GM21786 (cell line): ENCODE results near the gene GLRX3.
"Not testable (repeated sequence)": the region's sequence is repeated elsewhere in the genome, so short reads cannot be mapped to it uniquely, and the experiment has no call there.

ENCODE experiments used
- ATAC-seq: cut with Tn5 transposase; IDR thresholded peaks from one replicate; pipeline ENCODE4 v1.9.1; 2021; ENCODE audit not compliant: unreplicated experiment

GLRX3 gene

GRCh38 chr10:130188195-130189175, 52.3 kb downstream of the GLRX3 start:
- ATAC-seq: no peak

DNA sequence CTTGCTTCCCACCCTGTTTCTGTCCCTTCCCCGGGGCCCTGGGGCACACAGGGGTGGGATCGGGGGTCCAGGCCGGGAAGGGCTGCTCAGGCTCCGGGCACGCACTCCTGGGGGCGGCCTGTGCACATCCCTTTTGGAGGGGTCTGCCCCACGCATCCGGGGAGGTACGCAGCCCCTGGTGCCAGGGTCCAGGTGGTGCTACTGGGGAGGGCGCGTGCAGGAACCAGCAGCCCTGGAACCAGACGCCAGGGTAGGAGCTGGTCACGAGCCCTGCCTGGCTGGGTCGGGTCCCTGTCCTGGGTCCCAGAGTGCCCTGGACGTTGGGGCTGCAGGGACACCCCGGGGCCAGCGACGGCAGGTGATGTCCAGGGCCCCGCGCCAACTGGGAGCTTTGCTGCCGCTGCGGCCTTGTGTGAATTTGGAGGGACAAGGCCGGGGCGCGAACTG, 53.4 kb downstream of the GLRX3 start:
- ATAC-seq: no peak

DNA sequence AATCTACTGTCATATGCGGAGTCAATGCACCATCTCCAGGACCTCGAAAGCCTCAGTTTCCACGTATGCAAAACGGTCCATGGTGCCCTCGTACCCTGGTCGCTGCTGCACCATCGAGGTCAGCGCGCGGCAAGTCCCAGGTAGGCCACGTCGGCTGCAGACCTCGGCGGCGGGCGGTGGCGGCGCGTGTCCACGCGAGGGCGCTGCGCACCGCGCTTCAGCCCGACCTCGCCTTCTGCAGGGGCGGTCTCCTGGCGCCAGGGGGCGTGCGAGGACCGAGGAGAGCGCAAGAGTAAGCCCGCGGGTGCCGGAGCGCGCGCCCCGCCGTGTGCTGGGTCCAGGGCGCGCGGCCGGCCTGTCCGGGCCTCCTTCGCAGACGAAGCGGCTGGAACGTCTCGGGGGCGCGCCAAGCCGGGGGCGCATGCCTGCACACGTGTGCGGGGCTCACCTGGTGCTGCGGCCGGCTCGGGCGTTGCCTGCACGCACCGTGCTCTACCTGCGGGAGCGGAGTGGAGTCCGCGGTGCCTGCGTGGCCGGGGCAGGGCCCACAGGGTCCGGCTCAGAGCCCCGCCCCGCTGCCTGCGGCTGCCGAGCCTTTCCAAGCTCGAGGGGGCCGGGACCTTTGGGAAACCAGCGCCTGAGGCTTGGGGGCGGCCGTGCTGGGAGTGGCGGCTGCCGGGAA, 54.0 kb downstream of the GLRX3 start:
- ATAC-seq: peak; percentile 87

DNA sequence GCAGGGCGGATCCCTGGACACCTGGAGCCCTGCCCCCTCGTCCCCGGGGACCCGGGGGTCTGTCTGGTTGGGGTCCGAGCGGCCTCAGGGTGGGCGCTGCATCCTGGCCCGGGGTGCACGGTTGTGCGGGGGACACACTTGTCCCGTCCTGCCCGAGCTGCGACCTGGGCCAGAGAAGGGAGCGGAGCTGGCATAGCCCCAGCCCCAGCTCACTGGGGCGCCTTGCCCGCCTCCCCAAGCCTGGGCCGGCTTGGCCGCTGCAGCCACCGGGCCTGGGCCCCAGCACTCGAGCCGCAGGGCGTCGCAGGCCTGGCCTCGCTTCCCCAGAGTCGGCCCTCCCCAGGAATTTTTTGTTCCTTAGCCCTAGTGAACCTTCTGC, 54.5 kb downstream of the GLRX3 start:
- ATAC-seq: no peak

GRCh38 chr10:130191380-130191779, 55.2 kb downstream of the GLRX3 start:
- no peak for ATAC-seq

GRCh38 chr10:130192276-130192848, 56.2 kb downstream of the GLRX3 start:
- ATAC-seq: no peak

- no peak for ATAC-seq
Observed at GRCh38 chr10:130193033-130193432, 56.8 kb downstream of the GLRX3 start.

DNA sequence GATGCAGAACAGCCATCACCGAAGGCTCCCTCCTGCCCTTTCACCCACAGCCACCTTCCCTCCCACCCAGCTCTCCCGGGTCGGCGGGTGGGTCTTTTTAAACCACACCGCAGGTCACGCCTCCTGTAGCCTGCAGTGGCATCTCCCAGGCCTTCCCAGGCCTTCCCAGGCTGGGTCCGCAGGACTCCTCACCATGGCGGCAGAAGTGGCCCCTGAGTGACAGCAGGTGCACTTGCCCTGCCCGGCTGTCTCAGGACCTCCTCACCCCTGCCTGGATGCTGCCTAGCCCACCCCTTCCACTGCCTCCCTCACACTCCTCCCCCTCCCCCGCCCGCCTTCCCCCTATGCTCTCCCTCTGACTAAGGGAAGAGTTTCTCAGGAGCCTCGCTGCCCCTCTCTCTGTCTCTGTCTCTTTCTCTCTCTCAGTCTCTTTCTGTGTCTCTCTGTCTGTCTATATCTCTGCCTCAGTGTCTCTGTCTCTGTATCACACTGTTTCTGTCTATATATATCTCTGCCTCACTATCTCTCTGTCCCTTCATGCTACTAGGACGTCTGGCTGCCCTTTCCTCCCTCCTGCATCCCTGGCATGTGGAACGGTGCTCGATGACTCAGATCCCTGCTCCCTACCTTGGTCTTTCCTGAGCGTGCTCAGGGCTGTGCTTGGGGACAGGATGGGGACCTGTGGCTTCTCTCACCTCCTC, 57.5 kb downstream of the GLRX3 start:
- no peak for ATAC-seq

DNA sequence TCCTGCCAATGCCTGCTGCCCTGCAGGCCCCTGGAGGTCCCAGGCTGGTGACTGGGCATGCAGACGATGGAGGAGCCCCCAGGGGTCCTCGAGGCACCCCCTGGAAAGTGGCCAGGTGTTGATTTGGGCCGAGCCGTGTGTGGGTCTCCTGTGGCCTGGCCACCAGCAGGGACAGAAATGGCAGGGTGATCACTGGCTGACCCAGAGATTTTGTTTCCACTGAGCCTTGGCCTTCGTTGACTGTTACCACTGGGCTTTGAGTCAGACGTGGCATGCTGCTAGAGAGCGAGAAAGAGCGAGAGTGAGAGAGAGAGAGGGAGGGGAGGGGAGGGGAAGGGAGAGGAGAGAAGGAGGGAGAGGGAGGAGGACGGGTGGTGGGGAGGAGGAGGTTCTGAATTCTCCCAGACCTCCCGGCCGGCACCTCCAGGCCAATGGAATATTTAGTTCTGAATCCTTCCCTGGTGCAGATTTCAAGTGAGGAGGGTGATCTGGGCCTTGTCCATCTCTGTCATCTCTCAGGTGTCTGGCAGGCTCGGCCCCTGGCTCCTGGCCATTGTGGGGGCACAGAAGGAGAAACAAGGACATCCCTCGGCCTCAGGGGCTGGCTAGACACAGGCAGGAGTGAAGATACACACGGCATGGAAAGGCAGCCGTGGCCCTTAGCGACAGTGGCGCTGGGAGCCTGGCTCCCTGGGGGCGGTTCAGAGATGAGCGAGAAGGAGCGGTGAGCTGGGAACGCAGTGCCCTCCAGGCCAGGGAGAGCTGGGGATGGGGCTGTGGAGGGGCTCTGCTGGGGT, 58.2 kb downstream of the GLRX3 start:
- ATAC-seq: no peak

DNA sequence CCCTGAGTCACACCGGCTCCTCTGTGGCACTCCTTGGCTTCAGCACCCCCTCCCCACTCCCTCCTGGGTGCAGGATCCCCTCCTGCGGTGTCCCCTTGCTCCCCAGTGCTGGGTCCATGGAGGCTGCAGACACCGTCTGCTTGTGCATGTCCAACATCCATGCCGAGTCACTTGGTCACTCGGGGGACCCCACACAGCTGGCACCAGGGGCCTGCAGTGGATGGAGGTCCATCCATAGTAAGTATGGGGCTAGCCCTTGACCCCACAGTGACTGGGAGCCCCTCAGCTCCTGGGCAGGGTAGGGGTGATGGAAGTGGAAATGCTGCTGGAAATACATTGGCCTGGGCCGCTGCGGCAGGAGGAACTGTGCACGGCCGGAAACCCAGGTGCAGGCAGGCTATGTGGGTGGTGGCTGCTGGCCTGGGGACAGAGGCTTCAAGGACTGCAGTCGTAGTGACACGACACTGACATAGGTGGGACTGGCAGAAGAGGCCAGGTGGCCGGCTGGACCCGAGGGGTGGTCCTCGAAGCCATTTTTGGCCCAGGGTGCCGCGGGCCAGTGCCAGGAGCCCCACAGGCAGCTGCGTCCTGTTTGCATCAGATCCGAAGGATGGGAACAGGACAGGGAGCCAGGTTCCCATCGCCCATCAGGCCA, 58.9 kb downstream of the GLRX3 start:
- no peak for ATAC-seq

DNA sequence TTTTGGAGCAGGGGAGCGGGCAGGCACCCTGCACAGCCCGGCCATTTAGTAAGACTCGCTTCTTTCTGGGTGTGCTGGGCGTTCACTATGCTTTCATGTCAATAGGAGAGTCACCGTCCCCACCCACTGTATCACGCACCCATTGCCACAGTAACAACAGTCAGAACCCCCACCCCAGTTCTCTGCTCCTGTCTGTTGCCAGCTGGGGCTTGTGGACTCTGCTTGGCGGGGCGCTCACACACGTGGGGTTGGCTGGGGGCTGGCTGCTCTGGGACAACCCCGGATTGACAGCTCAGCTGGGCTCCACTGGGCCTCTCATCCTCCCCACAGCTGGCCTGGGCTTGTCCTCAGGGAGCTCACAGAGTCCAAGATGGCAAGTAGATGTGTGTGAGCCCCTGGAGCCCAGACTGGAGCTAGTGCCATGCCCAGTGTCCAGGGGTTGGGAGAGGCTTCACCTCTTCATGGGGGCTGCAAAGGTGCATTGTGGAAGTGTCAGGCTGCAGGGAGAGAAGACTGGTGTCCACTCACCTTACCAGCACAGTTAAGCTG, 59.6 kb downstream of the GLRX3 start:
- no peak for ATAC-seq

GRCh38 chr10:130196511-130197487, 60.6 kb downstream of the GLRX3 start:
- ATAC-seq: no peak

DNA sequence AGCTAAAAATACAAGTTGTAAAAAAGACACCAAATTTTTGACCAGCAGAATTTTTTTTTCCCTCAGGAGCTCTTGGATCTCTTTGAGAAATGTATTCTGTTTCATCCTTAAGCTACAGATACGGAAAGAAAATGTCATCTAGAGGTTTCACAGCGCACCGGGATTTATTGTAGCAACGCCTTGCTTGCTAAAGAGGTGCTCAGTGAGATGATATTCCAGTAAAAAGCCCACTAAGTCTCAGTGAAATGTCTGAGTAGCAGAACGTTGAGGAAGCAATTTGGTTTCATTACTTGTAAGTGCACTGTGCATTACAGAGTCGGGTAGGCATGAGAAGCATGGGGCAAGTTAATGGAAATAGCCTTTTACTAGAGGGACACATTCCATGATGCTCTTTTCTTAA, 62.5 kb downstream of the GLRX3 start:
- no peak for ATAC-seq

- no peak for ATAC-seq
Observed at GRCh38 chr10:130200179-130201042, 64.2 kb downstream of the GLRX3 start.

- ATAC-seq: no peak
Observed at GRCh38 chr10:130201043-130201380, 64.8 kb downstream of the GLRX3 start.

GRCh38 chr10:130202150-130202549, 66.0 kb downstream of the GLRX3 start:
- not testable (repeated sequence) for ATAC-seq

DNA sequence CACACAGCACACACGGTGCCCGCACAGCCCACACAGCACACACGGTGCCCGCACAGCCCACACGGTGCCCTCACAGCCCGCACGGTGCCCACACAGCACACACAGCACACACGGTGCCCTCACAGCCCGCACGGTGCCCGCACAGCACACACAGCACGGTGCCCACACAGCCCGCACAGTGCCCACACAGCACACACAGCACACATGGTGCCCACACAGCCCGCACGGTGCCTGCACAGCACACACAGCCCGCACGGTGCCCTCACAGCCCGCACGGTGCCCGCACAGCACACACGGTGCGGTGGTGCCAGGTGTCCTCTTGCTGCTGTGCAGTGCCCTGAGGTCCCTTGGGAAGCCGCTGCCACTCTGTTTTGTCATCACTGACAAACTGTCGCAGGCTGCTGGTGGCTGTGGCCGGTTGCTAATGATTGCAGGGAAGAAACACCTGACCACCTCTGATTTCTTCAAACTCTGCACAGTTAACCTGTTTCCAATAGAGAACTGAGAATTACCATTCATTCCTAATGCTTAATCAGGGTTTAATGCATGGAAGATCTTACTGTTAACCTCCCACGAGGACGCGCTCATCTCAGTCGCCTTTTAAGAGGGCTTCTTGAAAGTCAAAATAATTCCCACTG, 66.9 kb downstream of the GLRX3 start:
- no peak for ATAC-seq
